Hematopoietic multipotent progenitor cell treated with erythropoietin and hydrocortisone succinate and interleukin-3 and kit ligand, for 8 days (in vitro differentiated cells): ENCODE results near the gene SNED1.

ENCODE experiments used
- DNase-seq: peaks from one replicate; pipeline ENCODE4 v3.0.0-alpha.2; 2015

The SNED1 gene

DNA sequence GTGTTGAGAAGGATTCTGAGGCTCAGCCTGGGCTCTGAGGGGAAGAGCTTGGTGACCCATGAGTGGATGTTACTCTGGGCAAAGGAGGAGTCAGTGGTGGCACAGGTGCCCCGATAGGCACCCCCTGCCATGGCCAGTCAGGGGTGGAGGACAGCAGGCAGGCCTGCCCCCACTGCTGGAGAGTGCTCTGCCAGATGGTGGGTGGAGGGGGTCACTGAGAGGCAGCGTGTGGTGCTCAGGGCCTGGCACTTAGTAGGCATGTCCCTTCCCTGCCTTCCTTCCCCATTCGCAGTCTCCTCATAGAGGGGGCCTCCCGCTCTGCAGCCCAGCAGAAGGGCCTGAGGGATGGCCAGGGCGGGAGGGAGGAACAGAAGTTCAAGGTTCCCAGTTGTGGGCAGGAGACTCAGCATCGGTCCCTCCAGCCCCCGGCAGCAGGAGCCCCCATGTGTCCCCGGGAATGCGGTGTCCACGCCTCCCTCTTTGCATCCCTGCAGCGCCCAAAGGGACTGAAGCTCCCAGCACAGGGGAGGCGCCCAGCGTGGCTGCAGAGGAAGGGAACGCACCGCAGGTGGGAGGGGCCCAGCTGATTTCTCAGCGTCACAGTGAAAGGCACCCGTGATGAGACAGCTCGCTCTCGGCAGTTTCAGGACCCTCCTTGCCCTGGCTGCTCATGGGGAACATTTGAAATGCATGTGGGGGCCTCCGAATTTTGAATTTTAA is 5.7 kb upstream of the SNED1 start:
- DNase-seq, result no peak

DNA sequence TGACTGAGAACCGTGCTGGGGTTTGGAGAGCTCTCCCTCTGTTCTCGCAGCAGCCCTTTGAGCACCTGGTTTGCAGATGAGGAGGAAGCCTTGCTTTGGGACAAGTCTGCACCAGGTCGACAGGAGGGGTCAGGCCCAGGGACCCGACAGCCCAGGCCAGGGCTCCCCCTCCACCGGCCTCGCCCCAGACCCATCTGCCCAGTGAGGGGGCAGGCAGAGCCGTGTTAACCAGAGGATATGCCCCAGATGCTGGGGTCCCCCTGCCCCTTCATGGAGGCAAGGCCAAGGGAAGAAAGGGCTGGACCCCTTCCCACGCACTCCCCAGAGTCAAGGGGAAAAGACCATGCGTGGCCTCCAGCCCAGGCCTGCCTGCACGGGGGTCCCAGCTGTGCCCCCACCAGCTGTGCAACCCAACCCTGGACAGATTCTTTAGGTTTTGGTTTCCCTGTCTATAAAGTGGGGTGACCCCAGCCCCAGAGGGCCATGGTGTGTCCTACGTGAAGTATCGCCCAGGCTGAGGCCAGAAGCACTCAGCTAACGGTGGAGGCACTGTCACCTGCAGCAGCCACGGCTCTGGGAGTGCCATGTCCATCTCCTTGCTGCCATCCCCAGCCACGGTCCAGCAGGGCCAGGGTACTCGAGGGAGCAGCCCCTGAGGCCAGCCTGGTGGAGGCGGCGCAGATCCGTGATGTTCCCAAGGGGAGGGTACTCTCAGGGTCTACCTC is 4.8 kb upstream of the SNED1 start:
- DNase-seq, result no peak

DNA sequence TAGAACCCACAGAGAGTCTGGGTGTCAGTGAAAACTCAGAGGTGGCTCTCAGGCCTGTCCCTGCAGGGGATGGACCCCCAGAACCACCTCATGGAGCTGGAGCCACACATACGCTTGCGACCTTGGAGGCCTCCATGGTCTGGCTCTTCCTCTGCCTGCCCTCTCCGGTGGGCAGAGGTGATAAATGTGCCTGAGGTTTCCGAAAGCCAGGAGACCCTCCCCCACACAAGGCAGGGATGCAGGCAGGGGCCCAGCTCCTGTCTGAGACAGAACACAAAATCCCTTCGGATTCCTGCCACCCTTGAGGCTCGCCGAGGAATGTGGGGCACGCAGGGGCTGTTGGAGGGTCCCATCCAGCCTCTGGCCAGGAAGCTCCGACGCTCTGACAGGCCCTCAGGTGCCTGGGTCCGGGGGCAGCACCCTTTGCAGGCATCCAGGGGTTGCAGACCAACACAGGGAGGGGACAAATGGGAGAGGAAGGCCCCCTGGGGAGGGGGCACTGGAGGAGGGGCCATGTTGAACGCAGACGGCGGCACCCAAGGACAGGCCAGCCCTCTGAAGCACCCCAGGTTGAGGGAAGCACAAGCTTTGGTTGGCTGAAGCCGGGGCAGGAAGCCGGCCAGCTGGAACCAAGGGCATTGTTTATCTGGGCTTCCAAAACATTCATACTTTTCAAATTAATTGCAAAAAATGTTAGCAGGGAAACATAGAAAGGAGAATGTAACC is 4.1 kb upstream of the SNED1 start:
- DNase-seq, result no peak

DNA sequence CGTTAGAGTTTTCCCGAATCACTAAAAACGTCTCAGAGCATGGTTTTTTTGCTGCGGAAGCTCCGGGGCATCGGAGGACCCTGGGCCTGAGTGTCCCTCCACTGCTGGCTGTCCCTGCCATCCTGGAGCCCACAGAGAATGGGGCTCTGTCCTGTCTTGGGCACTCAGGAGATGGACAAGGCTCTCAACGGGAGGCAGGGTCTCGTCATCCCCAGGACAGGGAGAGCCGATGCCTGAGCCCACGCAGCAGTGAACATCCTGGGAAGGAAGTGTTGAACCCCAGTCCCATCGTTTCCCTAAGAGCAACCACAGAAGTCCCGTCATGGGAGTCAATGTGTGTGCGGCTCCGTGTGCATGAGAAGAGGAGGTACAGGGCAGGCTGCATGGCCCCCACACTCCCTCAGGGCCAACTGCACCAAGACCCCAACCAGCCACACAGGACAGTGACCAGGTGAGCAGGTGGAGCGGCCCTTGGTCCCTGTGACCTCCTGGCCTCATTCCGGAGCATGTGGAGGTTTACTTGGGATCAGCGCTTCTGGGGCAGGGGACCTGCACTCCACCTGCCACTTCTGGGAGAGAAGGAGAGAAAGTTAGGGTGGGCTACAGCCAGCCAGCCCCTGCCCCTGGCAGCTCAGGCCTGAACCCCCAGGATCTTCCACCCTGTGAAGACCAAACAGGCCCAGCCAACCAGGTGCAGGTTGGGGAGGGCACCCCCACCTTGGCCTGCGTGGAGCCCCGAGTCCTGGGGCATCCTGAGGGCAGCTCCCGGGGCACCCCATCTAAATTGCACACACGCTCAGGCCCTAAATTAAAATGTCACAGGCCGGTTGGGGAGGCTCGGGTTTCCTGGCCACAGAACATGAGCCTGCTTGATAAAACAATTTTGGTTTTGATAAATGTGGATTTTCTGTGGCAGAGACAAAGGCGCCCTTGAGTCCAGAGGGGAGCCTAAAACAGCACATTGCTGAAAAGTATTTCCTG is 3.1 kb upstream of the SNED1 start:
- DNase-seq, result peak; percentile 5

DNA sequence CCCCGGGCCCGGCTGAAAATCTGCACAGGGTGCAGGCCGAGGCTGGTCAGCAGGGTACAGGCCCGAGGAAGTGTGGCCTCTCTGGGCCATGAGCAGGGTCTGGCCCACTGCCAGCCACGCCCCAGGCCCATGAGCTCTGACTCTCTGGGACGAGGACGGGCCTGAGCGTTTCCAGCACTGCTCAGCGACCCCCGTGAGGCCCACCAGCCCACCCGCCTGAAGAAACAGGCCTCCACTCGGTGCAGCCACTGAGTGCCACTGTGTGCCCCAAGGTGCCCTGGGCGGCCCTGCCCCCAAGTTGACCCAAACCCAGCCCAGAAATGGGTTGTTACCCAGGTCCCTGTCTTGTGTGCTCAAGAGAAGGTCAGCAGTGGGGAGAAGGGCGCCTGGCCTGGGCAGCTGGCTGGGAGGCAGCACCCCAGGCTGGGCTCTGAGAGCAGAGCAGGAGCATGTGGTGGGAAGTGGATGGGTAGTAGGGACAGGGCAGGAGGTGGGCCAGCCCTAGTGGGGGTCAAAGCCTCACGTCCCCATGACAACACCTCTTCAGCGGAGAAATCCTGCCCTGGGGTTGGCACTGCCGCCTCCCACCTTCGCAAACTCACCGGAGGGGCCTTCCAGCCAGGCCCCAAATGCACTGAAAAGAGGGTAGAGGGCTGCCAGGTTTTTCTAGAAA is 2.1 kb upstream of the SNED1 start:
- DNase-seq, result no peak

DNA sequence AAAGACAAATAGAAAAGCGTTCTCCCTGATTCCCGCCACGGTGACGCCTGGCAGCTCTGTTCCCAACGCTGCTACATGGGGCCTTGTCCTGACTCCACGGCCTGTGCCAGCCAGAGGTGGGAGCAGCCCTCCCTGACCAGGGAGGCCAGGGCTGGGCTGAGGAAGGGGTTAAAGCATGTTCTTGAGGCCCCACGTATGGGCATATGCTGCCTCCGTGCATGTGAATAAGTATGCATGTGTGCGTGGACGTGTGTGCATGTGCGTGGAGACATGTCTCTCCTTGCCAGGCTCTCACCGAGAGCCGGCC is 1.6 kb upstream of the SNED1 start:
- DNase-seq, result no peak

DNA sequence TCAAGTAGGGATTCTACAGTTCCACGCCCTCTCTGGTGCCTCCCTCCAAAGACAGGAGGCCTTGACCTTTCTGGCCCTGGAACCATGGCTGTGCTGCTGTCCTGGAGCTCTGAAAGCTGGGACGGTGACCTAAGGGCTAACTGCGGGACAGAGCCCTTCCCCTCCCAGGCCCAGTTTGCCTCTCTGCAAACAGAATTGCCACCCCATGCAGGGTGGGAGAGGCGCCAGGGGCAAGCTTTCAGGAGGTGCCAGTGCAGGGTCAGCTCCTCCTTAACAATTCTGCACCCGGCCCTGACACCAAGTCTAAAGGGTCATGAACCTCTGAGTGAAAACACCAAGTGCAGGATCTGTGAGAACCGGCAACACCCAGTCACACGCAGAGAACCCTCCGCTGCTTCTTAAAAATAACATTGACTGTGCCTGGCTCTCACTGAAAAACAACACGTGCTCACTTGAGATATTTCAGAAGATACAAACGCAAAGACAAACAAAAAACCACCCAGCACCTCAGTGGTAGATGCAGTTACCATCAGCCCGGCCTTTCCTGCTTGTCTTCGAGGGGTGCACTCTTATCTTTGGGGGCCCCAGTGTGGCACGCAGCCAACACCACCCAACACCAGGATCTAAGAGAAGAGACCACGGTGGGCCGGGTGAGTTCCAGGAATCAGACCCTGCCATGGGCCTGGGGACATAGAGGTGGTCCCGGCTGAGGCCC is 1.1 kb upstream of the SNED1 start:
- no peak for DNase-seq

DNA sequence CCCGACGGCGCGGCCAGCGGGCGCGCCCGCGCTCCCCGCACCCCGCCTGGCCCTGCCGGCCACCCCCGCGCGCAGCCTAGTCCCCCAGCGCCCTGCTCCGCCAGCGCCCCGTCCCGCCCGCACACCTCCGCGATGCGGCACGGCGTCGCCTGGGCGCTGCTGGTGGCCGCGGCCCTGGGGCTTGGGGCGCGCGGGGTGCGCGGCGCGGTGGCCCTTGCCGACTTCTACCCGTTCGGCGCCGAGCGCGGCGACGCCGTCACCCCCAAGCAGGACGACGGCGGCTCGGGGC is 232 bp downstream of the SNED1 start:
- no peak for DNase-seq

DNA sequence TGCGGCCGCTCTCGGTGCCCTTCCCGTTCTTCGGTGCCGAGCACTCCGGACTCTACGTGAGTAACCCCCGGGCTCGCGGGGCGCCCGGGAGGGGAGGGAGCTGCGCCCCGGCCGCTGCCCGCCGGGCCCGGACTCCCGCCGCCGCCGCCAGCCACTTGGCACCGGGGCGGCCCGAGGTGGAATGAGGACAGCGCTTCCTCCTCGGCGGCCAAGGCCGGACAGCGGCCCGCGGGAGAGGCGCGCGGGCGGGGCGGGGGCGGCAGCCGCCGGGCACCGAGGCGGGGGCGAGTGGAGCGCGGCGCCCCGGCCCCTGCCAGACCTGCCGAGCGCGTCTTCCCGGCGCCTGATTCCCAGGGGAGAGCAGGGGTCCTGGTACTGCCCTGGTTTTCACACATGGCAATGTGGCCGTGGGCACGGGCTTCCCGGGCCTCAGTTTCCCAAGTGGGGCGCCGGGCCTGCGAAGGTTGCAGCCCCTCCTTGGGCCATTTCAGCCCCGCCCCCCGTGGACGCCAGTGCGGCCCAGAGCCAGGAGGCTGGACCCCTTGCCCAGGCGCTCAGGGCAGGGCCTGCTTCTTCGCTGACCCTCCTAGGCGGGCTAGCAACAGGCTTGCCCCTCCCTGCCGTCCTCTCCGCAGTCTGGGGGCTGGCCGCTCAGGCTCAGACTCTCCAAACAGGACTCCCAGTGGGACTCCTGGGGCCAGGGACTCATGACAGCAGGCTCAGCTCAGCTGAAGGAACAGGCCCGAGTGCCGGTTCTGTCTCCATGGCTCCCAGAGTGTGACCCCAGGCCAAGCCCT is 775 bp downstream of the SNED1 start:
- DNase-seq, result no peak

DNA sequence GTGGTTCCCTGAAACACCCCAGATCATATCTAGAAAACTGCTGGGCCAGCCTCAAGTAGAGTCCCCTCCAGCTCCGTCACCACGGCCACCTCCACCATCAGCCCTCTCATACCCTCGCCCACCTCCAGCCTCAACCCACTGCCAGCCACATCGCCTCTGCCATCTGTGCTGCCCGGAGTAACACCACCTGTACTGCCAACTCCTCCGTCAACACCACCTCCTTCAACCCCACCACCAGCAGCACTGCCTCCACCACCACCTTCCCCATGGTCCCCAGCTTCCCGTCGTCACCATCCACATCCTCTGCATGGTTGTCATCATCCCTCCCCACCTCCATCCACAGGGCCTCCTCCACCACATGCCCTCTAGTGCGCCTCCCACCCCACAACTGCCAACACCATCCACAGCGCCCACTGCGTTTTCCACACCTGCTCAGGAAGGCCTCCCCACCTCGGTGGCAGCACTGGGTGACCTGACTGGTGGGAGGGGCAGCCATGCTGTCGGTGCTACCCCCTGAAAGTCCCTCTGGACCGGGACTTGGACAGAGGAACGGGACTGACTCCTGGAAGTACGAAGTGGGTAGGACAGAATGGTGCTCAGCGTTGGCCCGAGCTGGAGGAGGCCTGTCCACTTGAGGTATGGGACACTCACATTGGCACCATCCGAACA is 1.6 kb downstream of the SNED1 start:
- no peak for DNase-seq

DNA sequence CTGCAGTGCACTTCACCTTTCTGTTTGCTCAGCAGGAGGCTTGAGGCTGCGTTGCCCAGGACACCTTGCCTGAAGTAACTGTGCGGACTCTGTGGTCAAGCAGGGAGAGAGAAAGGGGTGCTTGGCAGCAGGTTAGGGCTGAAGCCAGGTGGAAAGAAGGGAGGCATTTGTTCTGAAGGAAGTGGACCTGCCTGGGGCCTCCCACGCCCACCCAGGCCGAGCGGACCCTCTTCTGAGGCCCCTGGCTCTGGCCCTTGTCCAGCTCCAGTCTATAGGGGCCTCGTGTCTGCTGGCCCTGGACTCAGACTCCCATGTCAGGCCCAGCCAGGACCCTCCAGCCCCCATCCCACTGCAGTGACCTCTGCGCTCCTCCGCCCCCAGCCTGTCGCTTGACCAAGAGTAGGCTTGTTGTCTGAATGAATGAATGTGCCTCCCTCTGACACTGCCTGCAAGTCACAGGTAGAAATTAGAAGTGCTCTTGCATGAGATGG is 2.5 kb downstream of the SNED1 start:
- no peak for DNase-seq

DNA sequence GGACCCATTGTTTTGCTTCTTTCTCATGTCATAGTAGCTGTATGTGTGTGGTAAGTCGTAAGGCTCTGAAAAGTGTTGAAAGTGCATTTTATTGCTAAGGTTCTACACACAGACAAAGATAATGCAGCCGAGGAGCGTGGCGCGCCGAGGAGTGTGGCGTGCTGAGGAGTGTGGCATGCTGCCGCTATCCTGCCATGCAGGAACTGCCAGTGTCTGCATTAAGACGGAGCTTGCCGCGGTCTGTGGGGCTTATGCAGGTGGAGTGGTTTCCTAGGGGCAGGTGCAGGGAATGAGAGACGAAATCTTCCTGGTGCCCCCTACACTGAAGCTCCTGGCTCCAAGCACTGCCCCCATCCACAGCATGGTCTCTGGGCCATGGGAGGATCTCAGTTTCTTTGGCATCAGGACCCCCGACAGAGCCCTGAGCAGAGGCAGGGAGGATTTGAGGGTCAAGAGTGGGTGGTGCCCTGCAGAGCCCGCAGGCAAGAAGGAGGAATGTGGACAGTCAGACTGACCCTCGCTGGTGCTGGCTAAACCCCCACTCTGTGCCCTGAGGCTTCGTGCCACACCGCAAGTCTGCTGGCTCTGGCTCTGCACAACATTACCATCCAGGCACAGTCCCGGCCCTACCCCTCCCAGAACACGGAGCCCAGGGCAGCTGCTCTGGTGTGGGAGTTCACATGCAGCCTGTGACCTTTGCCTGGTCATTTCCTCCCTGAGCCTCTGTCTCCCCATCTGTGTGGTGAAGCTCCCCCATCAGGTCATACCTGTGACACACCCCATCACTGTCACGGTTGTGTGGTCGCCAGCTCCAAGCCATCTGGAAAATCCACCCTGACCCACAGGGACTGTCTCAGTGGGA is 3.2 kb downstream of the SNED1 start:
- DNase-seq, result no peak

DNA sequence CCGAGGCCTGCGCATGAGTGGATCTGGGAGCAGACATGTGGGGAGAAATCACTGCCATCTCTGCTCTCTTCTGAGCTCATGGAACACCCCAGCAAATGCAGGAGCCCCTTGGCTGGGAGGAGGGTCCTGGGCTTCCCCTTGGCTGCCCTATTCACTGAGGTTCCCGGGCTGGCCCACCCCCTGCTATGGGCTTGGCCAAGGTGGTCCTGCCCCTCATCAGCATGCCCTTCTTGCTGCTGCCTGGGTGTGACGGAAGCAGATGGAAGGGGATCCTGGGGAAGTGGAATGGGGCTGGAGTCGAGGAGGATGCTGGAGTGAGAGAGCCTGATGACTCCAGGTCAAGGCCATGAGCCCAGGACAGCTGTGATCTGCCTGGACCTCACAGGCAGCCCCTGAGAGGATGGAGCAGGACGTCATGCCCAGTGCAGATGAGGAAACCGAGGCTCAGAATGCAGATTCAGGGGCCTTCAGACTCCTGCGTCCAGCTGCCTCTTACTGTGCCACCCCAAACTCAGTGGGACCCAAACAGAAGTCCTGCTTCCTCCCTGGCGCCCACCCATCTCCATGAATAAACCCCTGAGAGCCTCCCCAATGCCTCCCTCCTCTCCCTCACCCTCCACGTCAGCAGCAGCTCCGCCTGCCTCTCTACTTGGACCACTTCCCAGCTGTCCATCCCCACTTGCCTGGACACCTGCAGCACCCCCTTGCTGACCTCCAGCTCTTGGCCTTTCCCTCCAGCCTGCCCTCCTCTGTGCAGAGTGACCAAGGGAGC is 4.0 kb downstream of the SNED1 start:
- no peak for DNase-seq

DNA sequence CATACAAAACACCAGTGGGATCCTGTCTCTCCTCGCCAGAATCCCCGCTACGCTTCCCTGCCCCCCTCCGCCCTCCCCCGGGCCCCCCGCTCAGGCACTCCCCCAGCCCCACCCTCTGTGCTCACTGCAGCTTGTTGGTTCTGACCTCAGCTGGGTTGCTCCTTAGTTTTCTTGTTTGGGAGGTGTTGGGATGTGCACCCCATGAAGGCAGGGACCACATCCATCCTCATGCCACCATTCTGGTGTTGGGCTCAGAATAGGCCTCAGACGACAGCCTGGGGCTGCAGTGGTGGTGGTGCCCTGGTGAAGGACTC is 4.6 kb downstream of the SNED1 start:
- no peak for DNase-seq

DNA sequence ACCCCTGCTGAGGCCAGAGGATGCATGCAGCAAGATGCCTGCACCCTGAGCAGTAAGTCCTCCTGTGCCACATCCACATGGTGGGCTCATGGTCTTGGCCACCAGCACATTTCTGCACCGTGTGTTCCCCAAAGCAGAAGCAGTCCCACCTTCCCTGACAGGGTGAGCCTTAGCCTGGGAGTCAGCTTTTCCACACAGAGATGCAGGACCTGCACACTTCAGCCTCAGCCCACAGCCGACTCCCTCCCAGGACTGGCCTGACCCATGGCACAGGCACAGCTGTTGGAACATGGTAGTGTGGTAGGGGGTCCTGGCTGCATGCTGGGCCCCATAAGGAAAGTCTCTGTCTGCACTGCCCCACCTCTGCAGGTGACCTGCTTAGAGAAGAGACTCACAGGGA is 5.0 kb downstream of the SNED1 start:
- no peak for DNase-seq

DNA sequence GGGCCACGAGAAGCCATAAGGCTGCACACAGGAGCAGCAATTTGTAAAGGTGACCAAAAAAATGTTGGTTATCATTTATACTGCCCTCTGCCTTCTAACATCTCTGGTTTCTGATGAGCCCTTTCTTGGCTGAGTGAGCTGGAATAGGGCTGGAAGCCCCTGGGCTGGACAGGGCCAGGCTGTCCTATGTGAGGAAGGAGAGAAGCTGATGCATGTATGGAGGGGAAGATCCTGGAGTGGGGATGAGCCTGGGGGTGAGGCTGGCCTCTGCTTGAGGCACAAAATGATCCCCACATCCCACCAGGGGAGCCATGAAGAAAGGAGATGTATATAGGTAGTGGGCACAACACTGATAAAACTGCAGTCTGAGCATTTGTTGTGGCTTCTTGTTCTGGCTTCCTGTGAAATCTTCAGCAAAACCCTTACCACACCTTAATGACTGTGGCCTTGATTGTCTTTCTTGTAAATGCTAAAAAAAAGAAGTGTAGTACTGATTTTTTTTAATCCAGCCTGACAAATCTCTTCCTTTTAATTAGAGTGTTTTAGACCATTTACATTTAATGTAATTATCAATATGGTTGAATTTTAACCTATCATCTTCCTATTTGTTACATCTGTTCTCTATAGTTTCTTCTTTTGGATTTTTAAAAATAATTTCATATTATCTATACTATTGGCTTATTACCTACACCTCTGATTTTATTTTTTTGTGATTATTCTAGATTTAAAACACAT is 5.6 kb downstream of the SNED1 start:
- DNase-seq, result no peak

DNA sequence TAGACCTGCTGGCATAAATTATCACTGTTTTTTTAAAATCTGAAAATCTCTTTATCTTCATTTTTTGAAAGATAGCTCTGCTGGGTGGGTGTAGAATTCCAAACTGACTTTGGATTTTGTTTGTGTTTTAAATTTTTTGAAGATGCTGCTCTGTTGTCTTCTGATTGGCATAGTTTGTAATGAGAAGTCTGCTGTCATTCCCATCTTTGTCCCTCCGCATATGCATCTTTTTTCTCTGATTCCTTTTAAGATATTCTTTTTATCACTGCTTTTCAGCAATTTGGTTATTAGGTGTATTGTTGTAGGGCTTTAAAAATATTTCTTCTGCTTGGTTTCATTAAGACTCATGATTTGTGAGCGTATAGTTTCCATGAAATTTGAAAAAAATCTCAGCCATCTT is 7.2 kb downstream of the SNED1 start:
- DNase-seq, result no peak

DNA sequence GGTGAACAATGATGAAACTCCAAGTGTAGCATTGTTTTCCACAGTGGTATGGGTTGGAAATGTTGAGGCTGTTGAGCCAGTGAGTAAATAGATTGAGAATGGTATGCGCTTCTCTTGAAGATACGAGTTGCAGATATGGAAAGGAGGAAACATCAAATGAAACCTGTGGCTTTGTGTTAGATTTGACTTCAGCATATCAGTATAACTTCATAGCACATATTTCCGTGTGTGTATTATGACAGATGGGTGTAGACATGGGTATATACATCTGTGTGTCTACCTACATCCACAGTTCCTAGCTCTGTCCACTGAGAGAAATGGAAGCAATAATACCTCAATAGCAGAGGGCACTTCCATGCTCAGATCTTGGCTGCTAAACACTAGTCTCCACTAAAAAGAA is 8.0 kb downstream of the SNED1 start:
- DNase-seq, result no peak
